ENCODE data around the gene TLR1.

DNA sequence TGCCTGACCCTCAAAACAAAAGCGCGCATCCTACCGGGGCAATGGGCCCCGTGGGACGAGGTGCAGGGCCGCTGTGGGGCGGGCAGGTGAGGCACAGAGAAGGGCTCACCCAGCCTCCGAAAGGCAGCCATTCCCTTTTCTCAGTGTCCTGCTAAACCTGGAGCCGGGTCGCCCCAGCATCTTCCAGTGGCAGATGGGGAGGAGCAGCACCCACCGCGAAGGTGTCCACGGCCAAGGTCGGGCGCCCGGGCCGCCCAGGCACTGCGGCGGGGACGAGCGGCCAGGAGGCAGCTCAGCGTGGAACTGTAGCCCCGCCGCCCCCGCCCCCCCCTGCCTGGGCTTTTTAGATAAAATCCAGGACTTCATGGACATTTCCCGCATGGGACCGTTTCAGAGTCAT is 19.2 kb upstream of the TLR1 start:
- TF ChIP-seq GATA3 (IDR thresholded peaks at IDR 0.05; ENCODE audit: low read depth, low read length): no peak
- no peak for TF ChIP-seq GATA2 (IDR thresholded peaks at IDR 0.05; ENCODE audit: low read depth, low read length)

All from SH-SY5Y (cell line).